ENCODE data around the gene ST3GAL6. TPM values are rescaled to one million over a fixed set of nuclear protein-coding genes. Genes with fewer than 3 reads are reported as not detected.

The ST3GAL6 gene
- total and polyA plus RNA-seq, 2 donors (not counting 3 experiments of a cell fraction or from before 2014, with no cell fraction given) = 13.2 to 35.9 TPM

GRCh38 chr3:98823791-98824190, 60.7 kb downstream of the ST3GAL6 start:
- no peaks in the 10 kb centered on the region for H3K9me3 ChIP-seq (replicated peaks; ENCODE audit: control insufficient read depth, insufficient read depth, low read length)
- no peak overlapping the region for H3K27ac ChIP-seq (ENCODE audit: insufficient read depth, low read depth, low read length)
- no peaks in the 10 kb centered on the region for H3K9me1 ChIP-seq (replicated peaks; ENCODE audit: control insufficient read depth, extremely low read depth, insufficient read depth, low read length)
- H3K4me2 ChIP-seq (ENCODE audit: insufficient read depth, low read length) = no peak overlapping the region
- BruUV-seq (replicated peaks) = no TSS peak
- H2AFZ ChIP-seq (ENCODE audit: low read depth, low read length) = no peak overlapping the region
- no peak overlapping the region for H3K4me3 ChIP-seq (replicated peaks in 1 of 3; ENCODE audit: insufficient read depth in 1 of 3, low read depth in 1 of 3, low read length in 3 of 3)
- no peak for FAIRE-seq
- H3K27me3 ChIP-seq (ENCODE audit: control insufficient read depth in 2 of 2, insufficient read depth in 2 of 2, low read length in 2 of 2) = no peaks in the 10 kb centered on the region
- intact Hi-C loops (cut with micrococcal nuclease) = no loop called here
- H3K9ac ChIP-seq (replicated peaks; ENCODE audit: extremely low read depth, insufficient read depth, low read length) = no peak overlapping the region
- dilution Hi-C loops (cut with MboI; ENCODE audit: extremely low pct_ligation_motif_present, low sequenced_read_pairs) = loop anchor here (25.0 kb wide), 1 partner anchor 211 kb away; no protein-coding TSS in a partner anchor
- CTCF ChIA-PET = interaction anchor here (0.9 to 5.1 kb wide), 3 partner anchors 78 to 227 kb away, joined by 3 to 34 read pairs (median 4); partner anchors contain the start of gene DCBLD2
- TF ChIP-seq POLR2AphosphoS5 (IDR thresholded peaks at IDR 0.05; ENCODE audit: insufficient read depth, low read depth, low read length) = no peak
- TF ChIP-seq POLR2A (IDR thresholded peaks at IDR 0.05; ENCODE audit: low read depth, low read length) = no peak
- no peak for TF ChIP-seq JUN (IDR thresholded peaks at IDR 0.05; ENCODE audit: borderline replicate concordance, insufficient read depth, insufficient read length, low read depth)
- TF ChIP-seq MAX (IDR thresholded peaks at IDR 0.05; ENCODE audit: insufficient read depth, insufficient read length) = no peak
- TF ChIP-seq MYC (IDR thresholded peaks at IDR 0.05; ENCODE audit: low read depth, low read length) = no peak
- TF ChIP-seq CTCF (IDR thresholded peaks at IDR 0.05; ENCODE audit: extremely low read depth in 1 of 2, insufficient read depth in 1 of 2, low read depth in 1 of 2, low read length in 2 of 2) = no peak
- no peak for TF ChIP-seq FOS (IDR thresholded peaks at IDR 0.05; ENCODE audit: borderline replicate concordance, insufficient read depth, low read length)
- no peak for TF ChIP-seq GATA2 (IDR thresholded peaks at IDR 0.05; ENCODE audit: insufficient read depth, insufficient read length, low read depth, low read length)
- TF ChIP-seq EZH2 (IDR thresholded peaks at IDR 0.05; ENCODE audit: borderline replicate concordance, low read depth, low read length, severe bottlenecking) = no peak
- no peak for DNase-seq (ENCODE audit: low read depth, low spot score)
- H3K36me3 ChIP-seq (ENCODE audit: control insufficient read depth in 2 of 2, extremely low read depth in 1 of 2, insufficient read depth in 2 of 2, low read length in 2 of 2) = peaks cover 0 to 7% of the 10 kb centered on the region in 2 experiments
- H3K4me1 ChIP-seq (ENCODE audit: control insufficient read depth, extremely low read depth, insufficient read depth, low read length) = no peaks in the 10 kb centered on the region
- H4K20me1 ChIP-seq (replicated peaks; ENCODE audit: control insufficient read depth, extremely low read depth, insufficient read depth, low read length) = peaks cover 2% of the 10 kb centered on the region
- H3K79me2 ChIP-seq (ENCODE audit: control insufficient read depth, insufficient read depth, low read length) = peaks cover 4% of the 10 kb centered on the region
- POLR2A ChIA-PET = no interaction called here

Measured in endothelial cell of umbilical vein (primary cell).